ENCODE results near the gene MVD. TPM values are rescaled to one million over a fixed set of nuclear protein-coding genes. Genes with fewer than 3 reads are reported as not detected.

The MVD gene
- polyA plus RNA-seq, 4 donors = 21.9 to 38.9 (median 27.4) TPM

DNA sequence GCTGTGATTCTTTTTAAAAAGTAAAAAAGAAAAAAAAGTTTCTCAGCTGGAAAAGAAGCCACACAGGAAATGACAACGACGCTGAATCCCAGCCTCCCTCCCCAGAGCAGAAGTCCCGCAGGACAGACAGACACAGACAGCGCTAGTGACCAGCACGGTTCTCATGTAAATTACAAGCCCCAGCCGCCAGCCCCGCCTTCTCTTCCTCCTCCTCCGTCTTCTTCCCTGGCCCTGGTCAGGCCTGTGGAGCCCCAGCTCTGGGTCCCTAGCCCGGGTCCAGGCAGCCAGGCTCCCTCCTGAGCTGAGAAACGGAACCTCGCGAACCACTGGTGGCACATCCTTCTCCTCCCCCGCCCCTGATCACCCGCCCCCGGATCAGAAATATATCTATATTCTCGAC, 31.5 kb downstream of the MVD start:
- DNase-seq (ENCODE audit: low read depth in 4 of 4, low spot score in 3 of 4) = no peak

DNA sequence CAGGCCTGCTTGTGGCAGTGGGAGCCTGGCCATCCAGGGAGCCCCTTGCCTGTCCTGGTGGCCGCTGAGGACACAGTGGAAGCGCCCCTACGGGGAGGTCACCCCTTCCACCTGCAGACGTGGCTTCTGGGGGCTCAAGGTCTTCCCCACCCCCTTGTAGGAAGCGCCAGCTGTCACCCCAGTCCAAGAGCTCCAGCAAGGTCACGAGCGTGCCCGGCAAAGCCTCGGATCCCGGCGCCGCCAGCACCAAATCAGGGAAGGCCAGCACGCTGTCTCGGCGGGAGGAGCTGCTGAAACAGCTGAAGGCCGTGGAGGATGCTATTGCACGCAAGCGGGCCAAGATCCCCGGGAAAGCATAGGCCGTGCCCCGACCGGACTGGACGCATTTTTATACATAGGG, 31.9 kb downstream of the MVD start:
- DNase-seq (ENCODE audit: low read depth in 4 of 4, low spot score in 3 of 4) = no peak

DNA sequence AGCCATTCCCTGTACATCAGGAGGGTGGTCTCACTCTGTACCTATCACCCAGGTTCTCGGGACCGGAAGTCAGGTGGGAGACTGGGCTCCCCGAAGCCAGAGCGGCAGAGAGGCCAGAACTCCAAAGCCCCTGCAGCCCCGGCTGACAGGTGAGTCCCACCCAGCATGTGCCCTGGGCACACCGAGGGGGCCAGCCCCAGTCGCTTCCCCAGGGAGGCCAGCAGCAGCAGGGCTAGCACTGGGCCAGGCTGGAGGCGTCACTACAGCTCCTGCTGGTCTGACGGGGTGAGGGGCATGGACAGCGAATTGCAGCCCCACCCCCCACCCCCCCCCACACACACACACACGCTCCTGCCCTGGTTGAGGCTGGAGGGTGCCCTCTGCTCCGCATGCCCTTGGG, 32.5 kb downstream of the MVD start:
- DNase-seq (ENCODE audit: low read depth in 4 of 4, low spot score in 3 of 4) = no peak

DNA sequence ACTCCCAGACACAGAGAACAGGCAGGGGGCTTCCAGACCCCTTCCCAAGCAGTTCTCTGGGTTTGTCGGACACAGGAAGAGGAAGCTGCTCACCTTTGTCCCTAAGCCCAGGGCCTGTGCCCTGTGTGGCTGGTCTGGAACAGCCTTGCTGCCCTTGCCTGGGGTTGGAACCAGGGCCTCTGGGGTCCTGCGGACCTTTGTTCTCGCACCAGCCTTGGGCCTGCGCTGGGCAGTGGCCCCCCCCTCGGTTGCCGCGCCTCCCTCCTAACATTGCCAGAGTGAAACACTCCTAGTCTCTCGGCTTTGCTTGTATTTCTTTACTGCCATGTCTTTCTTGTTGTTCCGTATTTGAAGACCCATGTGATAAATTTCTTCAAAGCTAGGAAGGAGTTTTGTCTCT, 33.1 kb downstream of the MVD start:
- DNase-seq (ENCODE audit: low read depth in 4 of 4, low spot score in 3 of 4) = no peak

DNA sequence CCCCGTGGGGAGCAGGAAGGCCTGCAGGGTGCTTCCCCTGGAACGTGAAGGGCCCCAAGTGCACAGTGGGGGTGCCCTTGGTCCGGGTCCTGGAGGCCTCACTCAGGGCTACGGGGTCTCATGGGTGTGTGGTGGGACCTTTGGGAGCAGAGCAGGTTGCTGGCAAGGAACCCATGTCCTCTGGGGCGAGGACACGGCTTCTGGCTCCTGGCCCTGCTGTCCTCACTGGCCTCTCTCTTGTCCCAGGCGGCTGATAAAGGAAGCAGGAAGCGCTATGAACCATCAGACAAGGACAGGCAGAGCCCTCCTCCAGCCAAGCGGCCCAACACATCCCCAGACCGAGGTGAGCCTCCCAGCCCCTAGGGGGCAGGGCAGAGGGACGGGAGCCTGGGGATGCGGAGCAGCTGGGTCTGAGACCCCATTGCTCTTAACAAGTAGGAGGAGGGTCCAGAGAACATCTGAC, 34.3 kb downstream of the MVD start:
- DNase-seq (ENCODE audit: low read depth in 4 of 4, low spot score in 3 of 4) = no peak

DNA sequence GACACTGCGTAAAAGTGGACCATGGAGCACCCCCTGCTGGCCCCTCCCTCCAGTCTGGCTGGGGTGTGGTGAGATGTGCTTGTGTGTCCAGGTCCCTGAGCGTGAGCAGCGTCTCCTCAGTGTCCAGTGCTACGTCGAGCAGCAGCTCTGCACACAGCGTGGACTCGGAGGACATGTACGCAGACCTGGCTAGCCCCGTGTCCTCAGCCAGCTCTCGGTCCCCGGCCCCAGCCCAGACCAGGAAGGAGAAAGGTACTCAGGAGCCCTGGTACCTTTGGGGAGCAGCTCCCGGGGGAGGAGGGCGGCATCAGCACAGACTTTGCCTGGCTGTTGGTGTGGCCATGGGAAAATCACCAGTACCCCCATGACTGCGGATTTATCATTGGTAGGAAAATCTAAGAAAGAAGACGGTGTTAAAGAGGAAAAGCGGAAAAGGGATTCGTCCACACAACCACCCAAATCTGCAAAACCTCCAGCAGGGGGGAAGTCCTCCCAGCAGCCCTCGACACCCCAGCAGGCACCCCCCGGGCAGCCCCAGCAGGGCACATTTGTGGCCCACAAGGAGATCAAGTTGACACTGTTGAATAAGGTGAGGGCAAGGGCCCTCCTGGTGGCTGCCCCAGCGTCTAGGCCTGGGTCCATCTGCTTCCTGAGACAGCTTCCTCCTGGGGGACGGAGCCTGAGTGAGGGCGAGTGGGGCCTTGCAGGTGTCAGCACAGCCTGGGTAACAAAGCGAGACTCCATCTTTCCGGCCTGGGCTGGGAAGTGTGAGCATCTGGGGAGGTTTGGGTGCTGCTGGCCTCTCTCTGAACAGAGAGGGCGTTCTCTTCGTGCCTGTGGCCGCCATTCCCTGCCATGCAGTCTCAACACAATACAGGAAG, 35.1 kb downstream of the MVD start:
- no peak for DNase-seq (ENCODE audit: low read depth in 4 of 4, low spot score in 3 of 4)

DNA sequence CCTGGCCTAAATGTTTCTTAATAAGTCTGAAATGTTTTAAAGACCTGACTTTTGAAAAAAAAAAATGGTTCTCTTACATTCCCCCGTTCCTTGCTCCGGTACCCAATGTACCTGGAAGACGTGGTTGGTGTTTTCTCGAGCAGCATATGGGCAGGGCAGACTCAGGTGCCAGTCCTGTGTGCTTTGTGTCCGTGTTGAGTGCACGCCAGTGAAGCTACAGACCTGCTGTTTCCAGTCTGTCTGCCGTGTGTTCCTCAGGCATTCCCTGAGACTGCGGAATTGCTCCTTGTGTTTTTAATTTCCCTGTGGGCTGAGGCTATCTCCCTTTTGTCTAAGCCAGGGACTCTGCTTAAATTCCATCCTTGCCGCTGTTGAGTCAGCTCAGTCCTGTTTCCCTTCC, 36.2 kb downstream of the MVD start:
- no peak for DNase-seq (ENCODE audit: low read depth in 4 of 4, low spot score in 3 of 4)

DNA sequence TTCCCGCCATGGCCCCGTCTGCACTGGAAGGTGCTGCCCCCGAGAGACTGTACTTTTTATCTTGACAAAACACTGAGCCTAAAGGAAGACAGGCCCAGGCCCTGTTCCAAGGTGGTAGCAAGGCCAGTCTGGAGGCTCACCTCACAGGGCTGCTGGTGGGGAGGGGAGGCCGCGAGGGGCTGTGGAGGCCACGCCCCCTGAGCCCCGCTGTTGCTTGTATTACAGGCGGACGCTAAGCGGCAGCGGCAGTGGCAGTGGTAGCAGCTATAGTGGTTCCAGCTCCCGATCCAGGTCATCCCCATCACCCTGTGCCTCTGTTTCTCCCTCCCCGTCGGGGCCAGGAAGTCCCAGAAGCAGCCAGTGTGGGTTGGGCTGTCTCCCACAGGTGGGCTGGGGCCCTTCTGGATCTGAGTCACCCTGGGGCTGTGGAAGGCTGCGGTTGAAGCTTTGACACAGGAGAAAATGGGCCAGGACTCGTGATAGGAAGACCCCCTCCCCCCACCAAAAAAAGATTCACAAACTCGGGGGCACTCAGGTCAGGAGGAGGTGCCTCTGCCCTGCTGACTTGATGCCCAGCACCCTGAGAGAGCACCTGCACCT, 37.8 kb downstream of the MVD start:
- no peak for DNase-seq (ENCODE audit: low read depth in 4 of 4, low spot score in 3 of 4)

DNA sequence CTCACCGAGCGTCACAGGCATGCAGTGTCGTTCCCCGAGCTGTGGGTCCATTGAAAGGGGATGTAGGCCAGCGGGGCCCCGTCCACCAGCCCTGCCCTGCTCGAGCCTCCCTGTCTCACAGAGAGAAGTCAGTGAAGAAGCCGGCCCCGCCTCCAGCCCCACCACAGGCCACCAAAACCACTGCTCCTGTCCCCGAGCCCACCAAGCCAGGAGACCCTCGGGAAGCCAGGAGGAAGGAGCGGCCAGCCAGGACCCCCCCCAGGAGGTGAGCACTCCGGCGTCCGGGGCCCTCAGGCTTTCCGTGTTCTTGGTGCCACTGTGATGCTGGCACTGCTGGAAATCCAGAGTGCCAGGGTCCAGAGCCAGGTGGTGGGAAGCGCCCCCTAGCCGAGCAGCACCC, 38.4 kb downstream of the MVD start:
- no peak for DNase-seq (ENCODE audit: low read depth in 4 of 4, low spot score in 3 of 4)

DNA sequence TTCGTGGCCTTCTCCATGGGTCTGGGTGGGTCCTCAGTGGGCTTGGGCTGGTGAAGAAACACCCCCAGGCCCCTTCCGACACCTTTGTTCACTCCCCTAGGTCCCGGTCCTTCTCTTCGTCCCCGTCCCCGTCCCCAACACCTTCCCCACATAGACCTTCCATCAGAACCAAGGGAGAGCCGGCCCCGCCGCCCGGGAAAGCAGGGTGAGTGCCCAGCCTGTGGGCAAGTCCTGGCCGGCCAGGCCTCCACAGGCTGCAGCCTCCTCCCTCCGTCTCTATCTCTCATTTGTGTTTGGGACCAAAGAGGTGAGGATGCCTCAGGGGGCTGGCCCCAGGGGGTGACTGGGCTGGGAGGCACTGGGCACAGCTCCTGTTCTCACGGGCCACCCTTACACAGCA, 39.0 kb downstream of the MVD start:
- no peak for DNase-seq (ENCODE audit: low read depth in 4 of 4, low spot score in 3 of 4)

DNA sequence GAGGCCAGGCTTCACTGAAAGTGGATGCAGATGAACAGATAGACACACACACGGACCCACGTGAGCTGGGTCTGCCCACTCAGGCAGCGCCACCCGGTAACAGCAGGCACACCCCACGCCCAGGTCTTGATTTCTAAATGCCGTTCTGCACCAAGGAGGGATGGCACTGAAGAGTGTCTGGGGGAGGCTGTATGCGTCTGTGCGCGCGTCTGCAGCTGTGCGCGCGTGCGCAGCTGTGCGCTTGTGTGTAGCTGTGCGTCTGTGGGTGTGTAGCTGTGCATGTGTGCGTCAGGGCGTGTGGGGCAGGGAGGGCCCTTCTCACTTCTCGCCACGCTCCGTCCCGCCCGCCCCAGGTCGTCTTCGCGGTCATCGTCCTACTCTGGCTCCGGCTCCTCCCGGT, 40.0 kb downstream of the MVD start:
- no peak for DNase-seq (ENCODE audit: low read depth in 4 of 4, low spot score in 3 of 4)

DNA sequence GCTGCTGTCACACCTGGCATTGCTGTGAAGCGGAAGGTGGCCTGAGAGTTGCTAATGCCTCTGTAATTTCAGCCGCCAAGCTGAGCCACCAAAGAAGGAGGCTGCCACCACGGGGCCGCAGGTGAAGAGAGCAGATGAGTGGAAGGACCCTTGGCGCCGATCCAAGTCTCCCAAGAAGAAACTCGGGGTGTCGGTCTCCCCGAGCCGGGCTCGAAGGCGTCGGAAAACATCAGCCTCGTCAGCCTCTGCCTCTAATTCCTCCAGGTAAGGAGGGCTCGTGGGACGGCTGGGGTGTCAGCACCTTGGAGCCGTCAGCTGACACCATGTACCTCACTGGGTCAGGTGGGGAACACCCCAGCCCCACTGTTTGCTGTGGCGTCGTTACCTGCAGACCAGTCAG, 40.8 kb downstream of the MVD start:
- no peak for DNase-seq (ENCODE audit: low read depth in 4 of 4, low spot score in 3 of 4)

DNA sequence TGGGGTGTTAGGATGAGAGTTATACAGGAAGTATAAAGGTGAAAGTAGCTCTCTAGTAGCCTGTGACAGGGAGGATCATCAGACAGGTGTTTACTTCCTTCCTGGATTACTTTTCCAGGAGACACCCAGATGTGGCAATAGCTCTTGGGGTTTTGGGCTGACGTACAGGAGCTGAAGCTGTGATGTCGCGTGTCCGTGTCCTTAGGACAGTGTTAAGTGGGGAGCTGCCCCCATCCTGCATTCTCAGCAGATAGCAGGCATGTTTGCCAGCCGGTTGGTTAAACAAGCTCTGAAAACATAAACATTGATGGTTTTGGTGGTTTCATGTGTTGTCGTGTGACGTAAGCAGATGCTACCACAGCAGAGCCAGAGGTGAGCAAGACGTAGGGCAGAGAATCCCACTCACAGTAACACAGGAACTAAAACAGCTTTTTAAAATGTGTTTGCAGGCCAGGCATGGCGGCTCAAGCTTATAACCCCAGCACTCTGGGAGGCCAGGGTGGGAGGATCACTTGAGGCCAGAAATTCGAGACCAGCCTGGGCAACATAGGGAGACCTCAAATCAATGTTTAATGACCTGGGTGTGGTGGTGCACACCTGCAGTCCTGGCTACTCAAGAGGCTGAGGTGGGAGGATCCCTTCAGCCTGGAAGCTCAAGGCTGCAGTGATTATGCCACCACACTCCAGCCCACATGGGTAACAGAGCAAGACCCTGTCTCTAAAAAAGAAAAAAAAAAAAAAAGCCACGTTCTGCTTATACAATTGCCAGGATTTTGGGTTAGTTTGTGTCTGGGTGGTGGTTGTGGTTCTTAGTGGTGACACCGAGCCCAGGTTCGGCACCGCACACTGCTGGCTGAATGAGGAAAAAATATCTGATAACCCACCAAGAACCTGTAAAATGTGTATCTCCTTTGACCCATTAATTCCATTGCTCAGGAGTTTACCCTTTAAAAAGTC, 42.8 kb downstream of the MVD start:
- DNase-seq (ENCODE audit: low read depth in 4 of 4, low spot score in 3 of 4) = no peak

DNA sequence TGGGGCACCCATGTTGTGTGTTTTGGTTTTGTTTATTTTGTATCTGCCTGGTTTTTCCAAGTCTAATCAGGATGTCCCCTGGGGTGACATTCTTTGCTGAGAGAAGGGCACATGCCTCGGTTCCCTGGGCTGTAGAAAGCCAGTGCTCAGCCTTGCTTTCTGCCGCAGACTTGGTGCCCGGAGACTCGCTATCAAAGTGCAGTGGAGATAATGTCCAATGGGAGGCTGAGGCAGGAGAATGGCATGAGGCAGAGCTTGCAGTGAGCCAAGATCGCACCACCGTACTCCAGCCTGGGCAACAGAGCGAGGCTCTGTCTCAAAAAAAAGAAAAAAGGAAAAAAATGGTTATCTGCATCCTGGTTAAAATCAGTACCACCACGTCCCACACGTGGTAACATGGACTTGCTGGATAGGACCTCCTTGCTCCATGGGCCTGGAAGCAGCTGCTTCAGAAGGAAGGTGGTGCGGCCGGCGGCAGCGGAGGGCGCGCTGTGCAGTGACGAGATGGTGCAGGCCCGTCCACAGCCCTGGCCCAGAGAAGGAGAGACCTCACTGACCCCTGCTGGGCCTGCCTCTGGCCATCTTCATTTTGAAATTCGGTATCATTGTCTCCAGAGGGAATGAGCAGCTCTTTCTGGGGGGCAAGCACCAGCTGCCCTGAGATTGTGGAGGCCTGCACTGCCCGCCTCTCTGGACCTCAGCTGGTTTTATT, 43.8 kb downstream of the MVD start:
- no peak for DNase-seq (ENCODE audit: low read depth in 4 of 4, low spot score in 3 of 4)

DNA sequence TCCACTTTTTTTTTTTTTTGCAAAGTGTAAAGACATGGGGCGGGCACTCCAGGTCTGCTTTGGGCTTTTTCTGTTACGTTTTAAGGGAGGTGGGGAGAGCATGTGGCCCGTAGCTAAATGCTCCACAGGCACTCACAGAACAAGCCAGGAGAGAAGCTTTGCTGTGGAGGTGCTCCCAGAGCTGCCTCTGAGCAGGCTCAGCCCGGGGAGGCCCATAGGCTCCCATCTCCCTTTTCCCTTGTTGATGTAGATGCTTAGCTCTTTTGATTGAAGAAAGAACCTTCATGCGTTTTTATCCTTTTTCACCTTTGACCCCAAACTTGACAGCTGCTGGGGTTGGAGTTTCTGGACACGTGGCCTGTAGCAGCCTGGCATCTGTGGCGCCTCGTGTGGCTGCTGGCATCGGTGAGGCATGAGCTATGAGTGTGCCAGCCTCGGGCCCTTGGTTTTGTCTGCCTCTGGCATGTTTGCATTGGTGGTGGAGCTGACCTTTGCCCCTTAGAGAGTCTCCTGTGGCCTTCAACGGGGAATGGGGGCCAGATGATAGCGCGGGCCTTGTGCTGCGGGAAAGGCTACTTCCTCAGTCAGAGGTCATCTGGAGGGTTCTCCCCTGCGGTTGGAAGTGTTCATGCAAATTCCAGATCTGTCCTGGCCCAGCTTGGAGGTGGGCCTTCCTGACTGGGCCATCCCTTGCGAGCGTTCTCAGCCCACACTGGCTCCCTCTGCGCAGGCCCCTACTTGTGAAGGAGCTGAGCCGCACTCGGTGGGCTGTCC, 44.5 kb downstream of the MVD start:
- DNase-seq (ENCODE audit: low read depth in 4 of 4, low spot score in 3 of 4) = no peak

DNA sequence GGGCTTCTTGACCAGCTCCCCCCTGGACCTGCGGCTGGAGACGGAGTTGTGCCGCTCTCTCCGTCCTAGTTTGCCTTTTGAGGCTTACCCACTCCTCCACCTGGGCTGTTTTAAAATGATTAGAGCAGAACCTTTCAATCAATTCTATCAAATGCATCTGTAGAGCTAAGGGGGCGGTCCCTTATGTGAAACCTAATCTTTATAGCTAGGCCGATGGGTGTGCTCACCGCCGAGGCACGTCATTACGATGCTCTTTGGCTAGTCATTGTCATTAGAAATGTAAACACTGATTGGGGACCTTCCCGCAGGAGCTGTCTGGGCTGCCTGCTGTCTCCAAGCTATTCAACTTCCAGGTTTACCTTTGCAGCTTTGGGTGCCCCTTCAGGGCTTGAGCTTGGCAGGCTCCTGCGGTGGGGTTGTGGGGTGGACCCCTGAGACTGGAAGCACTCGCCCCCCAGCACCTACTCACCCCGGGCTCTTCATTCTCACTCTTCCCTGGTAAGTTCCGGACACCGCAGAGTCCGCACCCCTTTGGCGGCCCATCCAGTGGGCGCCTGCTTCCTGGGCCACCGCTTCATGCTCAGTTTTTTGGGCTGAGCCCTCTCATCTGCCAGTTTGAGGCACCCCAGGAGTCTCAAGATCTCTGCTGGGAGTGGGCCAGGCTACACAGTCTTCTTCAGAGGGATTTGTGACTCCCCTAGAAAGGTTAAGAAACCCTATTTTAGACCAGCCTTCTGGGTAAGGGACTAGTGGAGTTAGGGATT, 45.4 kb downstream of the MVD start:
- no peak for DNase-seq (ENCODE audit: low read depth in 4 of 4, low spot score in 3 of 4)

DNA sequence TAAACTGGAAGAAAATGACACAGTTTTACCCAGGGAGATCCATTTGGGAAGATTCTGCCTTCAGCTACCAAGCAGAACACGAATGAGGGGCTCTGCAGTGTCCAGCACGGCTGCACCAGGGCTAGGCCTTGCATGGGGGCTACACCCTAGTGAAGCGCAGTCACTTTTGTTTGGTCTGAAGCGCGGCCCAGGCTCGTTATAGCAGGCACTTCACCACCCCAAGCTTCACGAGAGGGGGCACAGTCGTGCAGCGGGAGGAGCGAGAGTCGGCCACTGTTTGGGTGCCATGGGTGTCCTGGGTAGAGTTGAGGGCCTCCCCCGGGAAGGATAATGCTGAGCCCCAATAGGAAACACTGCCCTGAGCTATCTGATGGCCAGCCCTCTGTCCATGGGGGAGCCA, 46.2 kb downstream of the MVD start:
- no peak for DNase-seq (ENCODE audit: low read depth in 4 of 4, low spot score in 3 of 4)

DNA sequence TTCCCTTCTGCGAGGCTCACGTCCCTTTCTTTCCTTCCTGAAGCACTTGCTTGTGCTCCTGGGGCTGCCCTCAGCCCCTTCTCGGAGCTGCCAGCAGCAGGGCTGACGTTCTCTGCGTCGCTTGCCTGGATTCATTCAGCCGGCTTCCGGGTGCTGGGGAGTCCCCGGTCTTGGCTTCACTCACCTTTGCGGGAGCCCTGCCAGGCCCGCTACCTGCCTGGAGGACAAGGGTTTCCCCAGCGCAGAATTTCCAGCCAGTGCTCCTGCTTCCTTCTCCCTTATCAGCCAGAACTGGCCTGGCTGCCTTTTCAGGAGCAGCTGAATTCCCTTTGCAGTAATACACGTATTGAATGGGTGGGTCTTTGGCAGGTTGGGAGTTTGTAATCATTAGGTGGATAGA, 46.6 kb downstream of the MVD start:
- DNase-seq (ENCODE audit: low read depth in 4 of 4, low spot score in 3 of 4) = no peak
